Activated naive CD8-positive, alpha-beta T cell treated with anti-CD3 and anti-CD28 coated beads, Interleukin-2, amount 50 U/mL, for 16 hours (primary cell): ENCODE measurements around the gene AIRE.

Source experiments
- DNase-seq: peaks from one replicate; pipeline ENCODE4 v3.0.0-alpha.2; 2020; ENCODE audit warnings: low read depth, low spot score

Gene AIRE

GRCh38 chr21:44323591-44323990, 37.9 kb downstream of the AIRE start:
- no peak for DNase-seq

GRCh38 chr21:44324106-44324853, 38.6 kb downstream of the AIRE start:
- DNase-seq, result no peak

- DNase-seq, result no peak
Measured at GRCh38 chr21:44324854-44325107, 39.1 kb downstream of the AIRE start.

GRCh38 chr21:44325386-44326271, 40.0 kb downstream of the AIRE start:
- no peak for DNase-seq

GRCh38 chr21:44326272-44326647, 40.6 kb downstream of the AIRE start:
- DNase-seq, result no peak

- DNase-seq, result no peak
Measured at GRCh38 chr21:44326716-44327602, 41.3 kb downstream of the AIRE start.

- DNase-seq, result no peak
Measured at GRCh38 chr21:44327603-44327974, 41.9 kb downstream of the AIRE start.

GRCh38 chr21:44328242-44328895, 42.7 kb downstream of the AIRE start:
- no peak for DNase-seq

- no peak for DNase-seq
Measured at GRCh38 chr21:44329086-44329889, 43.6 kb downstream of the AIRE start.

GRCh38 chr21:44329971-44330681, 44.5 kb downstream of the AIRE start:
- no peak for DNase-seq

- no peak for DNase-seq
Measured at GRCh38 chr21:44330698-44331097, 45.0 kb downstream of the AIRE start.

GRCh38 chr21:44331209-44331608, 45.5 kb downstream of the AIRE start:
- DNase-seq, result no peak

- DNase-seq, result no peak
Measured at GRCh38 chr21:44331650-44332307, 46.1 kb downstream of the AIRE start.

GRCh38 chr21:44332383-44332782, 46.7 kb downstream of the AIRE start:
- DNase-seq, result no peak

- no peak for DNase-seq
Measured at GRCh38 chr21:44332965-44333364, 47.3 kb downstream of the AIRE start.

GRCh38 chr21:44333509-44334328, 48.0 kb downstream of the AIRE start:
- no peak for DNase-seq

GRCh38 chr21:44334329-44335030, 48.8 kb downstream of the AIRE start:
- no peak for DNase-seq
